NCI-H2171 treated with DMSO at 0.1 percent for 48 hours (cell line): Measurements from ENCODE around the gene TUBA3D.
"Not testable (repeated sequence)": the region's sequence is repeated elsewhere in the genome, so short reads cannot be mapped to it uniquely, and the experiment has no call there.

Source experiments
- DNase-seq: peaks from one replicate; lab custom pipeline; 2025; lab: John Stamatoyannopoulos, UW

The TUBA3D gene

DNA sequence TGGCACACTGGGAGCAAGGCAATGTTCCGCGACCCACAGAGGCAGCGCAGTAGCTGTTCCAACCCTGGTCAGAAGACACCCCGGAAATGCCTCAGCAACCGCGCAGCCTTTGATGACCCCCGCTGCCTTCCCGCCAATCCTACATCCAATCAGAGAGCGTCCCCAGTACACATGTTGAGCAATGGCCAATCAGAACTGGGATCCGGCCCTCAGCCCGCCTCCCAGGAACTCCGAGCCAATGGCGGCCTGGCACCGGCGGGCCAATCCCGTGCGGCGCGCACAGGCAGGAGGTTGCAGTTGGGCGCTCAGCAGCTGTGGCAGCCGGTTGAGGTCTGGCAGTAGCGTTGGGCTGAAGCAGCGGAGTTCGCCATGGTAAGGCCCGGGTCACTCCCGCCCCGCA is at the start of gene TUBA3D:
TSS of gene TUBA3D (plus strand) at position 289 of the 400 bp plus-strand sequence. CDS start at position 370, 81 bp downstream.
- no peak for DNase-seq

DNA sequence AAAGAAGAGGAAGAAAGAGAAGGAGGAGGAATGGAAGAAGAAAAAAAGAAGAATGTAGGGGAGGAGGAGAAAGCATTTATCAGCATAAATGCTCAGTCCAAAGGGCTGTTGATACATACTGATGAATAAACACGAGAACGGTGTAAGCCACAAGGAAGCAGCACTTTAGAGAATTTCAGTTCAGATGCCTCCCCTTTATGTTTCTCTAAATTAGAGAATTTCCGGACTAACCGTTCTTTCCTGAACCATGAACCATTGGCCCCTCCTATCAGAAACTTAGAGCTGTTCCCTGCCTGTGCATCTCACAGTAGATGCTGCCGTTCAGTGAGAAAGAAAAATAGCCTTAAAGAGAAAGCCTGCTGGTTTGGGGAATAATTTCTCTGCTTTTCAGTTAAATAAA is 49.2 kb upstream of the TUBA3D start:
- DNase-seq, result no peak

DNA sequence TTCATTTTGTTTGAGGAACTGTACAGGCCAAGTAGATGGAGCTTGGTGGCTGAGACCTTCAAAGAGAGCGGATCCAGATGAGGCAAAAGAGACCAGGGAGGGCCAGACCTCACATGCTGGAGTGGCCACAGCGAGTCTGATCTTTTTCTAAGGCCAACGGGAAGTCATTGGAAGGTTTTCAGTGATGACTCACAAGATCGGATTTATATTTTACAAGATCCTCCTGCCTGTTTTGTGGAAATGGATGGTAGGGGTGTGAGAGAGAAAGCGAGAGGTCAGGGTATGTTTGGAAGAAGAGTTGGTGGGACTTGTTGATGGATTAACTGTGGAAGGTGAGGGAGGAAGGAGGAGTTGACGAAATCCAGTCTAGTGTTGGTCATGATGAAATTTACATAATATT is 44.6 kb upstream of the TUBA3D start:
- DNase-seq, result no peak

DNA sequence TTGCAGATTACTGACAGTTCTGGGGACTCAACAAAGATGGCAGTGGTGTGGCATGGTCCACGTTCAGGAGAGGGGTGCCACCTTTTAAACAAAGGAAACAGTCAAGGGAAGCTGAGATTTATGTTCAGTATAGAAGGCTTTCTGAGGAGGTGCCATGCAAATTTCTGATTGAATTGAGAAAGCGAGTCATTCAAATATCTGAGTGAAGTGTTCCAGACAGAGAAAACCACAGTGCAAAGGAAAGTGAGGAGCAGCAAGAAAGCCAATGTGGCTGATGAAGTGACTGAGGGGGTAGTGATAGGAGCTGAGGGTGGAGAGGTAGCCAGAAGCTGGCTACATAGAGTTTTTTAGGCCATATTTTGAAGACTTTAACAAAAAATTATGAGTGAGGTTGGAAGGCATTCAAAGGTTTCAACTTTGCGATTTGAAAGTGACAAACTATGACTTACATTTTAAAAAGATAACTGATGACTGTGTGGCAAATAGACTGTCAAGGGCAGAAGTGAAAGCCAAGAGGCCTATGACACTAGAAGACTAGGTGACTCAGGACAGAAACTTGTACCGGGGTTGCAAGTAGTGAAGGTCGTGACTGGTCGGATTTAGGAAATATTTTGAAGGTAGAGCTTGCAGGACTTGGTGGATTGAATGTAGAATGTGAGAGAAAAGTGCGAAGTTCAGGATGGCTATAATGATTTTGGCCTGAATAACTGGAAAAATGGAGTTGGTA is 35.0 kb upstream of the TUBA3D start:
- DNase-seq, result not testable (repeated sequence)

DNA sequence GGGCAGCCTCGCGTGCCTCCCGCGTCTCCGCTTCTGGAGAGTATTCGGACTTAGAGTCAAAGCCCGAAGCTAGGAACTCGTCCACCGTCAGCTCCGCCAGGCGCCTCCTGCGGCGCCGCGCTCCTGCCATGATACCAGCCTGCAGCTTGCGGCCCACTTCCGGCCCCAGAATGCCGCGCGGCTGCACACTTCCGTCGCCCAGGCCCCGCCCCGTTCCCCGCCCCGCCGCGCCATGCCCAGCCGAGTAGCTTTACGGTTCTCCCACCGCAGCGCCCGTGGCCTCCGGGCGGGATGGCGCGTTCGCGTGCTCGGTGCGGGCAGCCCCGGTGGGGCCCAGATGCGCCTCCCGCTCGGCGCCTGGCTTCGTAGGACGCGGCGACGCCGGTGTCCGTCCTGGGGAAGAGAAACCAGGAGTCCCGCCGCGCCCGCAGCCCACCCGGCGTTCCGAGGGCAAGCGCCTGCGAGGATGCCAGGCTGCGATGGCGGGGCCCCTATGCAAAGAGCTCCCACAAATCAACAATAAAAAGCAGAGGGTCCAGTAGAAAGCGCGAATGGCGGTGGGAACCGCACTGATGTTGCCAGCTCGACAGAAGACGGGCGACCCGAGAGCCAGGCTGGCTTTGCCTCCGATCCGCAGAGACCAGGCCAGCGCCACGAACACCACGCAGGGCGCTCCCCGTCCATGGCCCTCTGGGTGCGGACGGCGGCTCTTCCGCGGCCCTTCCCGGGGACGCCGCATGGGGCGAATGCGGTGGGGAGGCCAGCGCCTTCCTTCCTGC is 31.0 kb upstream of the TUBA3D start:
- not testable (repeated sequence) for DNase-seq

DNA sequence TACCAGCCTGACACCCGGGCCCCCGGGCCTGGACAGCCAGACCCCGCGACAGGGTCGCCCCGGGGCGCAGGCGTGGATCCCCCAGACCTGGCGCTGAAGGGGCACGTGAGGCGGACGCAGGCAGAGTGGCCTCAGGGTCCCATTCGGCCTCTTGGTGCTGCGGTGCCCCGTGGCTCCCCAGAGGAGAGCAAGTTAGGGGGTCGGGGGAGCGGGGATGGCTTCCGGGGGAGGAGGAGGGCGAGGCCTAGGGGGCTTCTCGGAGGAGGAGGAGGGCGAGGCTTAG is 30.5 kb upstream of the TUBA3D start:
- DNase-seq, result not testable (repeated sequence)

DNA sequence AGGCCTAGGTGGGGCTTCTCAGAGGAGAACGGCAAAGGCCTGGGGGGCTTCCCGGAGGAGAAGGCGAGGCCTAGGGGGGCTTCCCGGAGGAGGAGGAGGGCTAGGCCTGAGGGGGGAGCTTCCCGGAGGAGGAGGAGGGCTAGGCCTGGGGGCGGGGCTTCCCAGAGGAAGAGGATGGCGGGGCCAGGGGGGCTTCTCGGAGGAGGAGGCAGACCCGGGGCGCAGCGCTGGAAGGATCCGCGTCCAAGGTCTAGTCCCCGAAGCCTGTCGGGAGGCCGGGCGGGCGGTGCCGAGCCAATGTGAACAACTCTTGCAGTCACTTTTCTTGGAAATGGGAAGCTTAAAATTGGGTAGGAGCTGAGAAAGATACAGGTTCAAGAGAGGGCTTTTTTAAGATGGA is 30.0 kb upstream of the TUBA3D start:
- DNase-seq, result no peak

DNA sequence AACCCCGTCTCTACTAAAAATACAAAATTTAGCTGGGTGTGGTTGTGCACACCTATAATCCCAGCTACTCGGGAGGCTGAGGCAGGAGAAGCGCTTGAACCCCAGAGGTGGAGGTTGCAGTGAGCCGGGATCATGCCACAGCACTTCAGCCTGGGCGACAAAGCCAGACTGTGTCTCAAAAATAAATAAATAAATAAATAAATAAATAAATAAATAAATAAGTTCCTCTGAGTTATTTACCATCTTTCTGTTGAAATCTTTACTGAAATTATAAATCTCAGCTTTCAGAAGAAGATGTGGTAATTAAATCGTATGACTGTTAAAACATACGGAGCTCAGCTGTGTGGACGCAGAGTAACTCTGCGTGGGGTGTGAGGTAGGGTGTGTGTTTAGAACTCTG is 27.9 kb upstream of the TUBA3D start:
- not testable (repeated sequence) for DNase-seq

DNA sequence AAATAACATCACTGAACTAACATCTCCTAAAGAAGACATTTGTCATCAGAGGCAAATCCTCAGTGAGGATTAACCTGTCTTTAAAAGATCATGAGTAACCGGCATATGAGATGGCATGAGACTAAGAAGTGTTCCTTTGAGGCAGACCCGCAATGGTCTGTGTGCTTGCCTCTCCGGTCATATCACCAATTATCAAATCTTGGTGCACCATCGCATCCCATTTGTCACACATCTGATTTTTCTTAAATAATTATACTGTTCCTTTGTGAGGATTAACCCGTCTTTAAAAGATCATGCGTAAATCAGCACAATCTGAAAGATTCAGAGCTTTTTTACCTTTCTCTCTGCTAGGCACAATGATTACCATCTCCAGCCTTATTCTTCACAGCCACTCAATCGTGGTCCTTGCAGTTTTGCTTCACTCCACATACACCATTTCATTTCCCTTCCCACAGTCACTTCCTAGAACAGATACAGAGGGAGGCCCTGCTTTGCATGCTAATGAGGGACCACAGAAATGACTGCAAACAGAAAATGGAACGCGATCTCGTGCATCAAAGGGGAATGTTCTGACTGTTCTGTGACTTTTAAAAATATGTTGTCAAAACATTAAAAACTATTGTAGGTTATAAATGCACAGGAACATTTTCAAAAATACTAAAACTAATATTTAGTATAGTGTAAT is 24.5 kb upstream of the TUBA3D start:
- not testable (repeated sequence) for DNase-seq

DNA sequence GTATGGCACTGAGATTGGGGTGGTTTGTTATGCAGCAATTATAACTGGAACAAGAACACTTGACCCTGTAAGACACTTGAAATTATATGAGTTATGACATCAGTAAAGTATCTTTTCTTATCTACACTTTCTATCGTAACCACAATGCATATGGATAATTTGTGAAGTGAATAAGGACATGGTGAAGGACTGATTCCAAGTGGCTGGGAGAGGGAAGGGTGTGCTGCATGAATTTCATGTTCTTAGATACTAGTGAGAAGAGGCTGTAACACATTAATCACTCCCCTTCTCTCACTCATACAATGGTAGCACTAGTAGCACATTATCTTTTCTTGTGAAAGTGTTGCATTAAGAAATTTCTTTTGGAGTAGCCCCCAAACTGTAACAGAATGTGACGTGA is 21.0 kb upstream of the TUBA3D start:
- not testable (repeated sequence) for DNase-seq

DNA sequence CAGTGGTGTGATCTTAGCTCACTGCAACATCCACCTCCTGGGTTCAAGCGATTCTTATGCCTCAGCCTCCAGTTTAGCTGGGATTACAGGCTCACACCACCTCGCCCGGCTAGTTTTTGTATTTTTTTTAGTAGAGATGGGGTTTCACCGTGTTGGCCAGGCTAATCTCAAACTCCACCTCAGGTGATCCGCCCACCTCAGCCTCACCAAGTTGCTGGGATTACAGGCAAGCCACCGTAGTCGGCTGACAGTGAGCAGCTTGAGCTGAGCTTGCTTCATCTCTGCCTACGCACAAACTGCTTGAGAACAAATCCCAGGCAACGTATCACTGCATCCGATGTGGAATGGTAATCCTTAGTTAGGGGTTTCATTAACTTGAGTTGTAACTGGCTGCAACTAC is 8.2 kb upstream of the TUBA3D start:
- not testable (repeated sequence) for DNase-seq

DNA sequence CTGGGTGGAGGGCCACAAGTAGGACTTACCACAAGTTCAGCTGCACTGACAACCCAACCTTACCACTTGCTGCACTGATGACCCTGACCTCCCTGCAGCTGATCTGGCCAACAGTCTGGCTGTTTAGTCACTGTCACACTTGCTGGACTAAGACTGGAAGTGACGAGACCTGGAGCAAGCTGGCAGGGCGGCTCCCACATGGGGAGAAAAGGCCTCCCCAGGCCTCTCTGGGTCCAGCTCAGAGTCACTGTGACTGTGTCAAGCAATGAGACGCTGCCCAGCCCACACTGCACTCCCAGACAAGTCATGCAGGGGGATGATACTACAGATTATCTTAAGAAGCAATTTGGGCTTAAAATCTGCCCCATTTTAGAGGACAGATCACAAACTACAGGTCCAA is 5.0 kb upstream of the TUBA3D start:
- not testable (repeated sequence) for DNase-seq

DNA sequence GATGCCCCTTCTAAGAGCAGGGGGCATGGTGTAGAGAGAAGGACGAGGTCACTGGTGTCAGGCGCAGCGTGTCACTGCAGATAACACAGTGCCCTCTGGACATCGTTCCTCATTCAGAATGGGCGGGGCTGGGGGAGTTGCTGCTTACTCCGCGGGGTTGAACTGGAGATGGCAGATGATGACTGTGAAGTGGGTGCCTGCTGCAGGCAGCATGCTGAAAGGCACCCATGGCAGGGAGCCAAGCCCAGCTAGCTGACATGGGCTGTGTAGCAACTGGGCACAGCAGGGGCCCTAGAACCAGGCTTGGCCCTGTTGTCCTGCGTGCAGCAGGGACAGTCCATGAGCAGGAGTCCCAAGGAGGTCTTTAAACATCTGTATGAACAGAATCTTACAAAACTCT is 4.3 kb upstream of the TUBA3D start:
- DNase-seq, result not testable (repeated sequence)

DNA sequence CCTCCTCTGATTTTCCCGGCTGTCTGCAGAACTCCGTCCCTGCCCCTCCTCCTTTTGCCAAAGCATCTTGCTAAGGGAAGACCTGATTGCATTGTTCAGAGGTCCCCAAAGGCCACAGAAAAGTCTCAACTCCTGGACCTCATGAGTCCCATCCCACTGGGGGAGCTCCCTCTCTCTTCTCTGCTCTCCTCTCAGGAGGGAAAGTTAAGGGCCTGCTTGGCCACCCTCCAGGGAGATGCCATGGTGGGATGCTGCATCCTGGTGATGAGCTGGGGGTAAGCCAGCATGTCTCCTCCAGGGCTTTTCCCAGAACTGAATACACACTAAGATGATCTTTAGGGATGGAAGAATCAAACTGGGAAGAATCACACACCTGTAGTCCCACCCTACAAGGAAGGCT is 2.7 kb upstream of the TUBA3D start:
- DNase-seq, result not testable (repeated sequence)

DNA sequence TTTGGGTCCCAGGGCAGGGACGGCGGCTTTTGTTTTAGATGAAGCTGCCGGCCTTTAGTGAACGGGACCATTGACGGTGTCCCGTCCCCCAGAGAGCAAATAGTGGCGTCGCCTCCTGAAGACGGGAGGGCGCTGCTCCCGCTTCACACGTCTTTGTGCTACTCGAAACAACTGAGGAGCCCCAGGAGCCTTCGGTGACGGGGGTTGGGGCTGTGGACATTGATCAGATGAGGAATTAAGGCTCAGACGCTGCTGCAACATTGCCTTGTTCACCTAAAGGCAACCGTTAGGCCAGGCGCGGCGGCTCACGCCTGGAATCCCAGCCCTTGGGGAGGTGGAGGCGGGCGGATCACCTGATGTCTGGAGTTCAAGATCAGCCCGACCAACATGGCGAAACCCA is 444 bp downstream of the TUBA3D start:
- not testable (repeated sequence) for DNase-seq

DNA sequence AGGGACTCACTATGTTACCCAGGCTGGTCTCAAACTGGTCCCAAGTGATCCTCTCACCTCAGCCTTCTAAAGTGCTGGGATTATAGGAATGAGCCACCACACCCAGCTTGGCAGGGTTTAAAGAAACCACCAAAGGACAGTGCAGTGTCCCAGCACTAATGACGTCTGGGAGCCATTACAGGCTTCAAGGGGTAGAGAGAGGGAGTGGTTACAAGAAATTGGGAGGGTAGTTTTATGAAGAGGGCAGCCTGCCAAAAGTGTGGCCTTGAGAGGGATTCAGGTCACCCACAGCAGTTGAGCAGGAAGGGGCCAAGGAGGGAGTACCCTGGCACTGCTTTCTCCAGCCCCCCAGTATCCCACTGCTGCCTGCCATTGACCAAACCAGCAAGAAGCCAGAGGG is 1.3 kb downstream of the TUBA3D start:
- DNase-seq, result not testable (repeated sequence)

DNA sequence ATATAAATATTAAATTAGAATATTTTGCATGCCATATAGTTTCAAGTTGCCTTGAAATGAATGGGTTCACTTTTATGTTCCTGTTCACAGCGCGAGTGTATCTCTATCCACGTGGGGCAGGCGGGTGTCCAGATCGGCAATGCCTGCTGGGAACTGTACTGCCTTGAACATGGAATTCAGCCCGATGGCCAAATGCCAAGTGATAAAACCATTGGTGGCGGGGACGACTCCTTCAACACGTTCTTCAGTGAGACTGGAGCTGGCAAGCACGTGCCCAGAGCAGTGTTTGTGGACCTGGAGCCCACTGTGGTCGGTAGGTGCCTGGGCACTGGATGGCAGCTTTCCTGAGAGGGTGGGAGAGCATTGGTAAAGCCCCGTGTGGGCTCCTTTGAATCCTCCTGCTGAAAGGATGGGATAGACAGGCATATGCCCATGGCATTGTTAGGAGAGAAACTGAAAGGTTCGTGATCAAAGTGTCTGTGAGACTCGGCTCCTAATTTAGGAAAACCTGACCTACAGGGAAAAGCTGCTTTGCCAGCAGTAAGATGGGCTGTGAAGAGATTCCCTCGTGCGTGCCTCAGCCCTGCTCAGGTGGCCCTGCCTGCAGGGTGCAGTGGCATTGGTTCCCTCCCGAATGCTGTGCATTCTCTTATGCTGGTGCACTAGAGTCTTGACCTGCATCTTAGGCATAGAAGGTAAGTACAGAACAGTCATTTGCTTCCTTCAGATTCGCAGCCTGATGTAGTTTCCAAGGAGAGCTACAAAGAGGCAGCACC is 2.3 kb downstream of the TUBA3D start:
- DNase-seq, result not testable (repeated sequence)

DNA sequence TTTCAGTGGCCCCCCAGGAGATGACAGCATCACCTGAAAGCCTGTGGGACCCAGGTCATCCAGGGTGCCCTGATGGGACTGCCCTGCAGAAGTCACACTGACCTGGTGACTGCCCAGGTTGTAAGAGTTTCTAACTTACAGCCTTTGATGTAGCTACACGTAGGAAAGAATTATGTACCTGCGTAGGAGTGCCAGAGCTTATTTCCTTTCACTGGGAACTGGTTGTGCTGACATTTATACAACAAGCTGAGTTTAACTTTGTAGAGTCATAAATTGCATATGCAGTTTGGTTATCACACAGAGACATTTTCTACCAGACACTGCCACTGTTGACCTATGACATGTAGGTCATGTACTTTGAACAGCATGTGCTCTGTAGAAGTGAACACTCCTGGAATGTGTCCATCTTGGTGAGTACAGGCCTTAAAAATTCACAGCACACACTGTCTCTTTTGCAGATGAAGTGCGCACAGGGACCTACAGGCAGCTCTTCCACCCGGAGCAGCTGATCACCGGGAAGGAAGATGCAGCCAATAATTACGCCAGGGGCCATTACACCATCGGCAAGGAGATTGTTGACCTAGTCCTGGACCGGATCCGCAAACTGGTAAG is 3.0 kb downstream of the TUBA3D start:
- not testable (repeated sequence) for DNase-seq

DNA sequence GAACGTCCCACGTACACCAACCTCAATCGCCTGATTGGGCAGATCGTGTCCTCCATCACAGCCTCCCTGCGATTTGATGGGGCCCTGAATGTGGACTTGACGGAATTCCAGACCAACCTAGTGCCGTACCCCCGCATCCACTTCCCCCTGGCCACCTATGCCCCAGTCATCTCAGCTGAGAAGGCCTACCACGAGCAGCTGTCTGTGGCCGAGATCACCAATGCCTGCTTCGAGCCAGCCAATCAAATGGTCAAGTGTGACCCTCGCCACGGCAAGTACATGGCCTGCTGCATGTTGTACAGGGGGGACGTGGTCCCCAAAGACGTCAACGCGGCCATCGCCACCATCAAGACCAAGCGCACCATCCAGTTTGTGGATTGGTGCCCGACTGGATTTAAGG is 4.4 kb downstream of the TUBA3D start:
- not testable (repeated sequence) for DNase-seq

DNA sequence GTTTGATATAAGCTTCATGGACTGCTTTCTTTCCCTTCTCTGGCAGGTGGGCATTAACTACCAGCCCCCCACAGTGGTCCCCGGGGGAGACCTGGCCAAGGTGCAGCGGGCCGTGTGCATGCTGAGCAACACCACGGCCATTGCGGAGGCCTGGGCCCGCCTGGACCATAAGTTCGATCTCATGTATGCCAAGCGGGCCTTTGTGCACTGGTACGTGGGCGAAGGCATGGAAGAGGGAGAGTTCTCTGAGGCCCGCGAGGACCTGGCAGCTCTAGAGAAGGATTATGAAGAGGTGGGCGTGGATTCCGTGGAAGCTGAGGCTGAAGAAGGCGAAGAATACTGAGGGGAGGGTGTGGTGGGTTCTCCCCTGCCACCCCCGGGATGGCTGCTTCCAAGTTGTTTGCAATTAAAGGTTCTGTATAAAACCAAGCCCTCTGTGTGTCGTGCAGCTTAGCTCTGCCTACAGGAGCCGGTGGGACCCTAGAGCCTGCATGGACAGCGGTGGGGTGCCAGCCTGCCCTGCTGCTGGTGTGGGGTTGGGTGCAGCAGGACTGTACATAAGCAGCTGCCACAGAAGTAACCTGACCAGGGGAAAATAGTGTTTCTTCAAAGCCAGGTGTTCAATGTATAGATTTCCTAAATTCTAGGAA is 6.7 kb downstream of the TUBA3D start:
- DNase-seq, result not testable (repeated sequence)
